Heart right ventricle (tissue), 16 donors: Measurements from ENCODE around the gene FBN3. TPM values are rescaled to one million over a fixed set of nuclear protein-coding genes. Genes with fewer than 3 reads are reported as not detected.
A peak's percentile ranks its signal among the peaks of the same experiment; 100 is the strongest.
"Not testable (repeated sequence)": the region's sequence is repeated elsewhere in the genome, so short reads cannot be mapped to it uniquely, and the experiment has no call there.

Experiments
- ATAC-seq, 8 donors: fragments of 200-7000 bp; cut with Tn5 transposase; one replicate each; pipeline ENCODE4 v1.9.1; 2020; ENCODE audit warnings: mild to moderate bottlenecking in 8 of 8, moderate library complexity in 8 of 8, moderate number of reproducible peaks in 1 of 8
- DNase-seq, 2 donors: peaks; one replicate each; pipeline ENCODE4 v3.0.0-alpha.2; 2020
- H3K27ac ChIP-seq, 10 donors: fragments of 200-600 bp; sonication (generic) in 2 of 10; one replicate each; pipeline versions ENCODE4 v1.5.0 to v1.8.0; 2020 to 2022; ENCODE audit warnings: mild to moderate bottlenecking in 3 of 10
- H3K27me3 ChIP-seq, 7 donors: fragments of 200-600 bp; one replicate each; pipeline ENCODE4 v1.8.0; 2021 to 2022; ENCODE audit warnings: mild to moderate bottlenecking in 2 of 7
- H3K36me3 ChIP-seq, 9 donors: fragments of 200-600 bp; sonication (generic) in 1 of 9; one replicate each; pipeline versions ENCODE4 v1.5.0 to v1.8.0; 2020 to 2022; ENCODE audit warnings: mild to moderate bottlenecking in 2 of 9
- H3K4me1 ChIP-seq, 9 donors: fragments of 200-600 bp; sonication (generic) in 1 of 9; one replicate each; pipeline versions ENCODE4 v1.5.0 to v1.8.0; 2020 to 2022; ENCODE audit warnings: mild to moderate bottlenecking in 4 of 9
- H3K4me3 ChIP-seq, 10 donors: fragments of 200-600 bp; sonication (generic) in 2 of 10; one replicate each; pipeline versions ENCODE4 v1.5.0 to v1.8.0; 2020 to 2022; ENCODE audit warnings: mild to moderate bottlenecking in 7 of 10, moderate library complexity in 2 of 10
- H3K9me3 ChIP-seq, 11 donors: fragments of 200-600 bp in 10 of 11; sonication (generic) in 2 of 11; one replicate each; pipeline versions ENCODE4 v1.5.0 to v1.8.0; 2013 to 2022; ENCODE audit warnings: mild to moderate bottlenecking in 2 of 11, control low read depth in 1 of 11, moderate library complexity in 1 of 11
- CTCF ChIP-seq, 9 donors: fragments of 200-600 bp; sonication (generic) in 2 of 9; IDR thresholded peaks; one replicate each; pipeline versions ENCODE4 v1.5.0 to v1.8.0; 2021 to 2022; ENCODE audit warnings: antibody characterized with exemption in 9 of 9, mild to moderate bottlenecking in 5 of 9, moderate library complexity in 1 of 9
- WGBS, 2 donors: extraction: QIAGEN DNeasy Blood & Tissue Kit; methylation state at CpG; one replicate each; pipeline ENCODE4 v1.1.7; 2013; ENCODE audit warnings: inconsistent platforms in 1 of 2; 5-methylcytosine and 5-hydroxymethylcytosine counted together
- intact Hi-C, 10 donors: fragments of 100-400 bp; cut with DNase I; formaldehyde crosslinking; loops; one replicate each; pipeline versions ENCODE4 v1.11.1 to v1.14.2; 2022
- polyA plus RNA-seq, 2 donors: library from polyadenylated mRNA; stranded (reverse); fragments of 200-250 nt; gene quantifications; one replicate each; pipeline ENCODE4 v1.2.3, GENCODE V29; 2013
- total RNA-seq, 10 donors: library from RNA; stranded (reverse); fragmentation: NEBNext Ultra II Directional in 3 of 10; extraction: Animal tissue kit (Norgen Biotek cat#: 25700) in 3 of 10; gene quantifications; one replicate each; pipeline versions ENCODE4 v1.2.1 to v1.2.4, GENCODE V29; 2021 to 2023
- donor health status: Arrhythmogenic right ventricular cardiomyopathy.
- donor health status: ischemic (EF 13 %, LVEDD 7.1; RV severe dilation, severe dysfunction).
- donor health status: healthy with polysubstance abuse.
- donor health status: DM: no; HTN: yes; CAD: no.
- donor health status: DM: no; HTN: no; CAD: no.
- donor health status: ischemic (EF 25% LVEDD 6.9; RV normal size, moderate dysfunction).
- donor health status: ischemic (EF 25% LVEDD 5.7; RV mildly dilated, moderate dysfunction).
- donor health status: healthy.
- donor health status: DM: yes; HTN: yes; CAD: no.
- donor health status: Ischemic cardiomyopathy.
- donor health status: ischemic (EF 35%, LVEDD 5.7; RV mildly dilated, moderate dysfunction).
- donor health status: nonischemic (EF 11% LVEDD 7.7; RV severe dilation, severe dysfunction).
- donor health status: DM: yes; HTN: yes; CAD: no.
- donor health status: PGD.
- donor health status: ischemic (EF 29% LVEDD 5.4; RV normal size, mild dysfunction).
- donor health status: nonischemic (EF 23%, LVEDD 6.1; RV moderate dilation, normal function).

FBN3 gene
- total and polyA plus RNA-seq, 12 donors = 0.05 to 0.26 (median 0.06) TPM; not detected in 9

DNA sequence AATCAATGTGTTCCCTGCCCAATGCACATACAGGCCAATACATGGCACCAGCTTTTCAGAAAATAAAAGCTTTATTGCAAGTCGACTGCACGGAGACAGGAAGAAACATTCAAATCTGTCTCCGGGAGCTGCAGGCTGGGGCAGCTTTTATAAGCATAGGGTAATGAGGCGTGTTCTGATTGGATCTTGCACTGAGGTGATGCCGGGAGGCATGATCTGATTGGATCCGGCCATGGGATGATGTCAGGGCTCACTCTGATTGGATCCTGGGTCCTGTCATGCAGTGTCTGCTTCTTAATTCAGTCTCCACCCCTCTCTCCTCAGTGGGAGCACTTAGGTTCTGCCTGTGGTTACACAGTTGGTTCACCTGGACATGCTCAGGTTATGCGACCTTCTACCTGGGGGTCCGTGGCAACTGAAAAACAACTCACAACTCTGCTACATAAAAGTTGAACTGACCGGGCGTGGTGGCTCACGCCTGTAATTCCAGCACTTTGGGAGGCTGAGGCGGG is 11.8 kb upstream of the FBN3 start:
- no peaks in the 10 kb centered on the region for H3K9me3 ChIP-seq
- H3K36me3 ChIP-seq = no peaks in the 10 kb centered on the region
- no peak for TF ChIP-seq CTCF (IDR thresholded peaks at IDR 0.05)
- intact Hi-C loops = loop anchor here in 2 of 10 donors (1.0 to 5.0 kb wide), 2 partner anchors 10 to 81 kb away; no protein-coding TSS in a partner anchor
- no peaks in the 10 kb centered on the region for H3K4me1 ChIP-seq
- no peak overlapping the region for H3K4me3 ChIP-seq
- H3K27ac ChIP-seq = no peak overlapping the region
- 65 to 75% methylated on average over 12 of the region's 12 CpGs for WGBS, 2 donors
- ATAC-seq (no peak), DNase-seq (no peak)
- no peaks in the 10 kb centered on the region for H3K27me3 ChIP-seq

- not testable (repeated sequence) for H3K4me3 ChIP-seq, H3K27me3 ChIP-seq, DNase-seq, H3K27ac ChIP-seq, ATAC-seq, H3K9me3 ChIP-seq, H3K36me3 ChIP-seq
- WGBS, 2 donors = 86 to 95% methylated on average over 5 of the region's 5 CpGs
- intact Hi-C loops = loop anchor here in 8 of 10 donors (2.0 to 10.0 kb wide), 5 partner anchors 93 to 215 kb away; partner anchors contain the start of gene TIMM44 (in 4 of the 8)
- H3K4me1 ChIP-seq = peaks cover 0 to 10% (median 10%) of the 10 kb centered on the region in 9 donors
Measured at GRCh38 chr19:8159322-8159721, 9.9 kb upstream of the FBN3 start.

- ATAC-seq (peak in 7 of 8 donors; percentile 46 to 73 (median 65)), DNase-seq (peak in 1 of 2 donors; percentile 72)
- Histone ChIP-seq H3K4me1 (peaks cover 0 to 15% (median 10%) of the 10 kb centered on the region in 9 donors), H3K27me3 (no peaks in the 10 kb centered on the region), H3K36me3 (no peaks in the 10 kb centered on the region), H3K9me3 (no peaks in the 10 kb centered on the region), H3K27ac (no peak overlapping the region), H3K4me3 (no peak overlapping the region)
- peak; percentile 50 to 84 (median 76) for TF ChIP-seq CTCF (IDR thresholded peaks at IDR 0.05)
- intact Hi-C loops = loop anchor here in 9 of 10 donors (1.0 to 10.0 kb wide), 6 partner anchors 94 to 214 kb away; partner anchors contain the start of gene TIMM44 (in 4 of the 9)
- 44 to 45% methylated on average over 14 of the region's 14 CpGs for WGBS, 2 donors
Measured at GRCh38 chr19:8158411-8159074, 9.2 kb upstream of the FBN3 start.

- peaks cover 0 to 15% (median 10%) of the 10 kb centered on the region in 9 donors for H3K4me1 ChIP-seq
- no peaks in the 10 kb centered on the region for H3K9me3 ChIP-seq
- DNase-seq = no peak
- no peaks in the 10 kb centered on the region for H3K36me3 ChIP-seq
- no peak for ATAC-seq
- peaks cover 0 to 18% (median 14%) of the 10 kb centered on the region in 7 donors for H3K27me3 ChIP-seq
- peak overlapping the region in 3 of 10 donors; percentile 25 to 55 (median 53) for H3K27ac ChIP-seq
- TF ChIP-seq CTCF (IDR thresholded peaks at IDR 0.05) = no peak
- 57 to 64% methylated on average over 2 of the region's 2 CpGs for WGBS, 2 donors
- intact Hi-C loops = loop anchor here in 8 of 10 donors (2.0 to 10.0 kb wide), 5 partner anchors 97 to 211 kb away; partner anchors contain the start of gene TIMM44 (in 4 of the 8)
- H3K4me3 ChIP-seq = no peak overlapping the region
Measured at GRCh38 chr19:8155318-8155717, 5.9 kb upstream of the FBN3 start.
